GM21381 (cell line): ENCODE data around the gene C16orf74.
A peak's percentile ranks its signal among the peaks of the same experiment; 100 is the strongest.

Experiments
- ATAC-seq: cut with Tn5 transposase; IDR thresholded peaks from one replicate; pipeline ENCODE4 v1.9.1; 2021; ENCODE audit warnings: mild to moderate bottlenecking, moderate library complexity; ENCODE audit not compliant: unreplicated experiment

The C16orf74 gene

DNA sequence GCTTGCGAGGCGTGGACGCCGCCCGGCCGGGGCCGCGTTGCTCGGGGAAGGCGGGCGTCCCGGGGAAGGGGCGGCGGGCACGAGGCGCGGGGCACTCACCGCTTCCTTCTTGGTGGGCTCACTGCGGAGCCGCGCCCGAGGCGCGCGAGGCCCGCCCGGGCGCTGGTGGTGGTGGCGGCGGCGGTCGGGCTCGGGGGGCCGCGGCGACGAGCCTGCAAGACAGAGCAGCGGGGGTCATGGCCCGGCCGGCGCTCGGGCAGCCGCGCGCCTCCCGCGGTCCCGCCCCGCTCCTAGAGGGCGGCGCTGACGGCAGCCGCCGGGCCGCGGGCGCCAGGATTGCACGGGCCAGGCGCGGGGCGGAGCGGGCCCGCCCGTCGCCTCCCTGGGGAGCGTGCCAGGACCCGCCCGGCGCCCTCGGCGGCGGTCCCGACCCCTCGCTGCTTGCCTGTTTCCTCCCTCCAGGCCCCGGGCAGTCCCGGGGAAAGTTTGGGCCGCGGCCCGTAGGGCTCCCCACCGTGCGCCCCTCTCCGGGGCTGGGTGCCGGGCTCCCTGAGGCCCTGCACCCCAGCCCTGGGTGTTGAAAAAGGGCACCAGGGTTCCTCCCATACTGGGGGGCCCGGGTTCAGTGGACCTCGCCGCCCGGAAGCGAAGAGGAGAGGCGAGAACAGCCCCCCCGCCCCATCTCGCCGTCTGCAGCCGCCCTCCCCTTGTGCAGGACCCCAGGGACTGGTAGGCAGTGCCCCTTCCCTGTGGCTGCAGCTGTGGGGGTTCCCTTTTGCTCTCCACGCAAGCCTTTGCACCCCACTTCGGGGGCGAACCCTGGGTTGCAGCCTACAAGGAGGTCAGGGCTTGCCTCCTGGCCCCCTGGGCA, at the start of gene C16orf74:
Gene C16orf74 (minus strand): TSS at position 270 of the 871 bp plus-strand sequence. CDS start 15,879 bp downstream, outside the sequence.
- ATAC-seq = peak; percentile 59

DNA sequence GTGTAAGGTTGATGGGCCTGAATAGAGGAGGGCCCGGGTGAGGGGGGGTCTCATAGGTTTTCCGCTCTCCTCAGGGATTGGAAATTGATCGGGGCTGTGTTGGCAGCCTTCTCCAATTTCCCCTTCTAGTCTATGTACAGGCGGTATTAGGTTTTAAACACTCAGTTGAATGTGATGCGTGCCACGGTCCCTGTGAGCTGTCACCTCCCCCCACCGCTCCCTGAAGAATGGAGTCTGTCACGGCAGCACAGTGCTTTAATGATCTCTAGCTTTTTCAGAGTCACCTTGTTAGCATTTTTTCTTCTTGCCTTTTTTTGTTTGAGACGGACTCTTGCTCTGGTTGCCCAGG, 49.4 kb upstream of the C16orf74 start:
- ATAC-seq = no peak

DNA sequence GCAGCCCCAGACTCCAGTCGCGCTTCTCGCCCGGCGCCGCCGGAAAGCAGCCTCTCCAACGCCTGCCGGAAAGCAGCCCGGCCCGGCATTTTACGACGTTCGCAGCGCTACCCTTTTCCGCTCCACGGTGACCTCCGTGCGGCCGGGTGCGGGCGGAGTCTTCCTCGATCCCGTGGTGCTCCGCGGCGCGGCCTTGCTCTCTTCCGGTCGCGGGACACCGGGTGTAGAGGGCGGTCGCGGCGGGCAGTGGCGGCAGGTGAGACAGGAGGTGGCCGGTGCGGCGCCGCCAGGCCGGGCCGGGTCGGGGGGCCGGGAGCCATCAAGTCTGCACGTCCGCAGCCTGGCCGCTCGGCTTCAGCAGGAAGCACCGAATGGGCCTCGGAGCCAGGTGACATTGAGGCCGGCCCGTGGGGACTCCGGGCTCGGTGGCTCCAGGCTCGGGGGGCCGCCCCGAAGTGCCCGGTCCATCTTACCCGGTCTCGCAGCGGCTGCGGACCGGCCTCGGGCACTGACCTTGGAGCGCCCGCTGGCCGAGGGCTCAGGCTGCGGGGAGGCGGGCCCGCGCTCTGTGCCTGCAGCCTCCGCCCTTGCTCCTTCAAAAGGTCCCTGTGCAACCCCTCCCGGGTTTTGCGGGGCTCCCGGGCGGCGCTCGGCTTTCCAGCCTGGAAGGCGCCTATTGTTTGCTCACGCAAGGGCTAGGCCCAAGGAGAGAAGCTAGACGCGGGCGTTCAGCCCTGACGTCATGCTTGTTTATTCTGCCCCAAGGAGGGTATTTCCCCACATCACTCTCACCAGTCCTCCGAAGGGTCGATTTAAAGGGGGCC, 48.8 kb upstream of the C16orf74 start, which contains the start of the genes COX4I1 and EMC8:
Gene COX4I1 (plus strand): TSS at position 199 of the 824 bp plus-strand sequence. CDS start 1,511 bp downstream, outside the sequence.
Gene EMC8 (minus strand): TSS at position 48 of the 824 bp plus-strand sequence. CDS start 249 bp downstream, outside the sequence.
- peak; percentile 81 for ATAC-seq

DNA sequence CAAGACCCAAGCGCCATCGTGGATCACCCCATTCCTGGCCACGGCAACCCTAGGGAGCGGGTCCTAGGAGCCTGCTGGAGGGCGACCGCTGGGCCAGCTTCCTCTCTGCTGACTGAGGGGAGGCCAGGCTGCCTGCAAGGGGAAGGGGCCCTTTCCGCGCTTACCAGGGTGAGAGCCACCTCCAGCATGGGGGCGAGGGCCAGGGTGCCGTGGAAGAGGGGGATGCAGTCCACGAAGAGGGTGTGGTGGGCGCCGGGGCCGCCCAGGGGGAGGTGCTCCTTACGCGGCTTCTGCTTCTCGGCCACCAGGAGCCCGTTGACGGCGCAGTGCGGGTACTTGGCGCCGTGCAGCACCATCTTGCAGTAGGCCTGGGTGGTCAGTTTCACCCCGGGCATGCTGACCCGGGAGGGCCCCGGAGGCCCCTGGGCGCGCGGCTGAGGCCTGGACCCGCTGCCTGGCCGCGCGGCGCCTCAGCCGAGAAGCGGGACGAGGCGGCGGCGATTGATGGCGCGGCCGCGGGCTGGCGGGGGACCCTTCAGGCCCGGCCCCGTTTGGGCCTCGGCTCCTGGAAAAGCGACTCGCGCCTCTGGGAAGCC, 48.1 kb upstream of the C16orf74 start:
- peak; percentile 24 for ATAC-seq

DNA sequence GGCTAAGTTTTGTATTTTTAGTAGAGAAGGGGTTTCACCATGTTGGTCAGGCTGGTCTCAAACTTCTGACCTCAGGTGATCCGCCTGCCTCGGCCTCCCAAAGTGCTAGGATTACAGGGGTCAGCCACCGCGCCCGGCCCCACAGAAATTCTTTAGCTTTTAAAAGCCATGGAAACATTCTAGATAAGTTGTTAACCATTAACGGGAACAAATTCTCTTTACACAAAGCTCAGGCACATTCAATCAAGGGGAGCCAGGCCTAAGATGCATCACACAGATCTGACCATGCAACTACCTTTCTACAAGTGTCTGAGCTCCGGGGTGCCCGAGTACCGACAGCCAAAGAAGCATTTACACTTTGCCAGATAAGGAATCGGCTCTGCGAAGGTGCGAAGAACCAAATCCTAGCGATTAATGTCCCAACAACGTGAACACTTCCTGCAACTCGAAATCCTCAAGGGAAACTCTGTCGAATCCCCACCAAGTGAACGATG, 47.4 kb upstream of the C16orf74 start:
- ATAC-seq = no peak

DNA sequence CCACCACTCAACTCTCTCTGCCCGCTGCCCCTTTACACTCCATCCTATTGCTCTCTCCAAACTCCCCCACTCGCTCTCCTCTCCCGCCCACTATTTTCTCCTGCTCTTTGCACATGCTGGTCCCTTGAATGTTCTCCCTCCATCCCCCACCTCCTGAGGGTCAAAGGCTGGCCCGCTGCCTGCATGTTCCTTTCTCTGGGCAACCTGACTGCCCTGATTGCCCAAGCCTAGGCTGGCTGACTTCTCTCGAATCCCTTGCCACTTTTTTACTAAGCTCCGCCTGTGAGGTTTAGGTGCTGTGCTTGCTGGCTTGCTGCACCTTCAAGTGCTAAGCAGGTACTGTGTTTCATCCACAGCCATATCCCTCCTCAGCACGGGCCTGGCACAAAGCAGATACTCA, 45.7 kb upstream of the C16orf74 start:
- no peak for ATAC-seq

DNA sequence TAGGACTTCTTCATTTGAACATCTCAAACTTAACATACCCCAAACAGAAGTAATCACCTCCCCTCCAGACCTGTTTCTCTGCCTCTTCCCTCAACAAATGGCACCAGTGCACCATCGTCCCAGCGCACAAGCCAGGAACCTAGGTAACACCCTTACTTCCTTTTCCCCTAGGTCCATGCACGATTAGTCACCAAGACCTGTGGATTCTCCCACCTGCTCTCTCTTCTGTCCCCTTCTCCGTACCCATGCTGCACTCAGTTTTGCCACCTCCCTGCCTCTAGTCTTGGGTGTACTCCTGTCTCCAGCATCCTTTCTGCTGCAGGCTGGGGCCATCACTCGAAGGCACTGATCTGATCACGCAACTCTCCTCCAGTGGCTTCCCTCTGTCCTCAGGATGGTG, 45.3 kb upstream of the C16orf74 start:
- no peak for ATAC-seq

DNA sequence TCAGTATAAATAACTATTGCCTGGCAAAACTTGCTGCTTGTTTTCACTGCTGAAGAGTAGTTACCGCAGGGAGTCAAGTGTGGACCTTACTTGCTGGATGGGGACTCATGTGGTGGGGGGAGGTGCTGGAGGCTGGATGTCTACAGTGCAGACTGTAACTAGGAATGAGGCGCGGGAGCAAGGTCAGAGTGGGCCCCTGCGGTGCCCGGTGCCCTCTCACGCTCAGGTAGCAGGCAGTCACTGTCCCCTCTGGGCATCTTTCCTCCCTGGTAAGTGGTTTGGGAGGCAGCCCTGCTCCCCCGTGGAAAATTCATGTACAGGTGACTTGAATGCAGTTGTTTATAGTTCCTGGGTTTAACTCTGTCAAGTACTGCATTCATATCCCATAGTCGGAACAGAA, 43.8 kb upstream of the C16orf74 start:
- ATAC-seq = no peak

DNA sequence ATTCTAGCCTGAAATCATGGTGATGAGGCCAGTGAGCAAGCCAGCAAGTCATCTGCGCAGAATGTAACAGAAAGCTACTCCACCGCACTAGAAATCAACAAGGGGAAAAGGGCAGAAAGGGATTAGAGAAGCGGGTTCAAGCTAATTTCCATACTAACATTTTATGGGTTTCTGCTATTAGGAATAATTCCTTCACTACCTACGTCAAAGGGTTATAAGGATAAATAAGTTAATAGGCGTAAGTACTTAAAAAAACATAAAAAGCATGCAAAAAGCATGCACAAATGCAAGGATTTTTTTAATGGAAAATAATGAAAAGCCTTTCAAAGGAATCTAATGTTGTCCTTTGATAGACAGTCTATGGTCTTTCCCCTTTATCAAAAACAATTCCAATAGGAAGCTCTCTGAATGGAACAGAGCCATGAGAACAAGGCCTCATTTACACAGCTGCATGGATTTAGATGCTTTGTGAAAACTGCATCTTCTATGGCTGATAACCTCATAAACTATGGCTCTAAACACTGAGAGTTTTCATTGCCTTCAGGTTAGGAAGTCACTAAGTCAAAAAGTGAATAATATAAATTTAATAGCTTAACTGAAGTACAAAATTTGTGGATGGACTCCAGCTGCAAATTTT, 42.9 kb upstream of the C16orf74 start:
- no peak for ATAC-seq

DNA sequence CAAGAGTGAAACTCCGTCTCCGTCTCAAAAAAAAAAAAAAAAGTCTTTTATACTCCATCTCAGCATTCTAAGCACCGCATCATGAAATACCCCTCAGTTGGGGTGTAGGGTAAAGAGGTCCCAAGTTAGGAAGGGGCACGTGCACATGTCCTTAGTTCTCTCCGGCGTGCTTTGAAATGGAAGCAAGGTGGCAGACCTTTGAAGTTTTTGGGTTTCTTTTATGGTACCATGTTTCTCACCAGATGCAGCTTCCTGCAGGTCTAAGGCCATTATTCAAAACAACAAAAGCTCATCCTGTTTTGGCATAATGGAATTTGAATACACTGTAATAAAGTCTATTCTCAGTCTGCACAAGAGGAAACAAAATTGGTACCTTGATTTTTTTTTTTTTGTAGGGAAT, 38.9 kb upstream of the C16orf74 start:
- no peak for ATAC-seq

DNA sequence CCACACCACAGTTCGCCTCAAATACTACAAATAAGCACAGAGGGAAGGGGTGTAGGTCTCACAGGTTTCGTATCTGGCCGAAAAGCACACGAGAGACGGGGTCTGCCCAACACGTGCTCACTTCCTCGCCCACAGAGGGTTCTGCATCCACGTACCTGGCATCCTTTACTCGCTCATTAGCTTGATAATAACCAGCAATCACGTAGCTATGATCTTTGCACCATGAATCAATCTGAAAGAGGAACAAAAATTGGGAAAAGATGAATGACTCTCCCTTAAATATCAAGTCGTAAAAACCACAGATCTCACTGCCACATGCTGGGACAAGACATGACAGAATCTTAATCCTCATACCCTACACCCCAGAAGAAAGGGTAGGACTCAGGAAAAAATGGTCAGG, 37.9 kb upstream of the C16orf74 start:
- no peak for ATAC-seq

DNA sequence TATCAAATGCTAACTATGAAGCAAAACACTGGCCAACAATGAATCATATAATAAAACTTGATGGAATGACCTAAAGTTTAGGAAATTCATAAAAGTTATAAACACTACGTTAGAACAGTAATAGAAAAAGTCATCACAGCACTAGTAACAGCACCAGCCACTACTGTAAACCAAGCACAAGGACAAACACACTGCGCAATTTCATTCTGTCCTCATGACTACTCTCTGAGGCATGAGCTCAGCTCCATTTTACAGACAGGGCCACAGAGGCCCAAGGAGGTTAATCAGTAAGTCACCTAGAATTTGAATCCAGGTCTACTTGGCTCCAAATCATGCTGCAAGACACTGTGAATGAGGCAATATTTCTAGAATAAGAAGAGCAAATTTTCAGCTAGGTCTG, 35.0 kb upstream of the C16orf74 start:
- ATAC-seq = no peak

DNA sequence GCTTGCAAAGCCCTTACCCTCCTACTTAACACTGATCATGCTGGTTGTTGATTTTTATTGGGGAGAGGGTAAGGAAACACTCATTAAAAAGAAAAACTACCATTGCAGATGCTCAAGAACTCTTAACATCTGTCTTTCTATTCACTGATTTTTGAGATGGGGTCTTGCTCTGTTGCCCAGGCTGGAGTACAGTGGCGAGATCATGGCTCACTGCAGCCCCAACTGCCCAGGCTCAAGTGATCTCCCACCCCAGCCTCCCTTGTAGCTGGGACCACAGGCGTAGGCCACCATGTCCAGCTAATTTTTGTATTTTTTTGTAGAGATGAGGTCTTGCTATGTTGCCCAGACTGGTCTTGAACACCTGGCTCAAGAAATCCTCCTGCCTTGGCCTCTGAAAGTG, 33.9 kb upstream of the C16orf74 start:
- ATAC-seq = no peak

DNA sequence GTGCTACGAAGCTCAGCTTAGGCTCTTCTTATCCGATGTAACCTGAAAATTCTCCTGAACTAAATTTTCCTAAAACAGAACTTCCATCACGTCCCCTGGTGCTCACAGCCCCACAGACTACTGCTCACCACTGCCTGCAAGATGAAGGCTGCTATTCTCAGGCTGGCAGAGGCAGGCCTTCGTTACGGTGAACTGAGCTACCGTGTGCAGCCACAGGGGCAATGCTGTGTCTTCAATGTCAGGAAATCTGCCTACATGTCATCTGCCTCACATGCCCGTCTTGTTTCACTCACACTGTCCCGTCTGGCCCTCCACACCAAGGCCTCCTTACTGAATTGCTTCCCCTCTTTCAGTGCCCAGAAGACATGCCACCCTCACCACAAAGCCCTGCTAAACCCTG, 32.5 kb upstream of the C16orf74 start:
- ATAC-seq = no peak

DNA sequence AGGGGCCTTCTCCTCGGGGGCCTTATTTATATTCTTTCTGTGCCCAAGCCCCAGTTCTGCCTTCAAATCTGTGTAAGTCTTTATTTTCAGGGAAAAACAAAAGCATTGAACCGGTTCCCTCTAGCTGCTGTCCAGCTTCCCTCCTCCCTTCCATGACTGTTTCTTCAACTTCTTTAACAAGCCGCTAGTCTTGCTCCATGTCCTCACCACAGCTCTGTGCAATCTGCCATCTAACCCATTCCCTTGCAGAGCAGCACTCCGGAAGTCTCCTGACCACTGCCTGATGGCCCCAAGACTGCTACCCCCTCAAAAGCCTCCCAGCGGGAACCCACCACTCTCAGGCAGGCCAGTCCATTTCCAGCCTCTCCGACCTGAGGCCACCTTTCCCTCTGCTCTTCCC, 31.6 kb upstream of the C16orf74 start:
- ATAC-seq = no peak

DNA sequence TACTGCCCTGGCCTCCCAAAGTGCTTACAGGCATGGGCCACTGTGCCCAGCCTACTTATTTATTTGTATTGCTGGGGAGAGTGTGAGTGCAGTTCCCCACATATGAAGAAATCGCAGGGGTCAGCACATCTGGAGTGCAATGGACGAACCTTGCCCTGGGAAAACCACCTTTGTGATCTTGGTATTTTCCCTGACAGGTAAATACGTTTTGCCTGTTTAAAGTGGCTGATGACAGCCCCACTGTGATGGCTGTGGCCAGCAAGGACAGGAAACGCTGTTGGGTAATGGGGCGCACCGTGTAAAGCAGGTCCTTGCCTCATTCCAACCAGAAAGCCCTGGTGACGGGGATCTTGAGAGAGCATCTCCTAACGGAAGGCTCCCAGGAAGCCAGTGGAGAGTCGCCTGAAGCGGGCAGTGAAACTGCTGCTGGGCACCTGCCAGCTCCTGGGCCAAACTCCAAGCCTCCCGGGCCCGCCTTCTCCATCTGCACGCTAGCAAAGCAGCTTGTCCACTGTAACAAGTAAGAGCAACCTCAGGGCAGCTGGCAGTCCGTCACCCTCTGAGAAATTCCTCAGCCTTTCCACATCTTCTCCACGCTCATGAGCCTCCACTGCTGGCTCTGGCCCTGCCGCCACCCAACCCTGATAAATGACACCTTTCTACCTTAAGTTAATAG, 30.9 kb upstream of the C16orf74 start:
- ATAC-seq = no peak

DNA sequence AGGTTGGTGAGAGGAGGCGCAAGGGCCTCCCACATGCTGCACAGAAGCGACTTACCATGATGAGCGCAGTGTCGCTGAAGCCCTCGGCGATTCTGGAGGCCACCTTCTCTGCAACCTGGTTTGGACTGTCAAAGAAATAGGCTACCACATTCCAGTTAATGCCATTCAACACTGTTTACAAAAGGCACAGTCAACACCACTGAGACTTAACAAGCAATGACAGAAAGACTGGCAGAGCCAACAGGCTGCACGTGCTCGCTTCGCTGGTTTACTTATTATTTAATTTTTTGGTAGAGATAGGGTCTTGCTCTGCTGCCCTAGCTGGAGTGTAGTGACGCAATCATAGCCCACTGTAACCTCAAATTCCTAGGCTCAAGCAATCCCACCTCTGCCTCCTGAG, 30.3 kb upstream of the C16orf74 start:
- ATAC-seq = no peak

DNA sequence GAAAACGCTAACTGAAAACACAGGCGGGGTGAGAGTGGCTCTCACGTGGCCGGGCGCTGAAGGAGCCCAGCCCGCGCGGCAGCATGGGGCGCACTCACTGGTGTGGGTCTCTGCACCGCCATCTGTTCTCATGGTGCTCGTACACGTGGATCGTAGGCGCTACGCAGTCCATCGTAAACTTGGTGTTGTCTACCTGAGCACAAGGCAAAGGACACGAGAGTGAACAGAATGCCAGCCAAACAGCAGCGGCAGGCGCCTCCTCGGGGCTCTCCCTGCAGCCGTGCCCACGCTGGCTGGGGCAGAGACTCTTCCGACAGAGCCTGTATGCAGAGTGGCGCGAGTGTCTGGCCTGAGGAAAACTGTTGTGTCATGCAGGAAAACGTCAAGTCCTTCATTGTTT, 29.4 kb upstream of the C16orf74 start:
- ATAC-seq = no peak

DNA sequence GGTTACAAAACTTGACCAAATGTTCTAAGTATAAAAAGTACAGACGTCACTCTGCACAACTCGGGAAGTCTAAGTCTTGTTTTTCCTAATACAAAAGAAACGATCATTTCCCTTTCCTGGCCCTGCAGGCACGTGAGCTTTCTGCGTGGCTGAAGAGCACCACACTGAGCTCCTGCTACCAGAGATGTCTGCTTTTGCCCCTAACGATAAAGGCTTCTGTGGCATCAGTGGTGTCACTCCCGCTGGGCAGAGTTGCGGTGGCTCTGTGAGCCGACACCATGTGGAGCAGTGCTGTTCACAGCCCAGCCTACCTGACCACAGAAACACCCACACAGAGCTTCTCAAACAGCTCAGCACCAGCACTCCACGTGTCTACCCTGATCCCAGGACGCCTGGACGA, 28.0 kb upstream of the C16orf74 start:
- ATAC-seq = no peak

DNA sequence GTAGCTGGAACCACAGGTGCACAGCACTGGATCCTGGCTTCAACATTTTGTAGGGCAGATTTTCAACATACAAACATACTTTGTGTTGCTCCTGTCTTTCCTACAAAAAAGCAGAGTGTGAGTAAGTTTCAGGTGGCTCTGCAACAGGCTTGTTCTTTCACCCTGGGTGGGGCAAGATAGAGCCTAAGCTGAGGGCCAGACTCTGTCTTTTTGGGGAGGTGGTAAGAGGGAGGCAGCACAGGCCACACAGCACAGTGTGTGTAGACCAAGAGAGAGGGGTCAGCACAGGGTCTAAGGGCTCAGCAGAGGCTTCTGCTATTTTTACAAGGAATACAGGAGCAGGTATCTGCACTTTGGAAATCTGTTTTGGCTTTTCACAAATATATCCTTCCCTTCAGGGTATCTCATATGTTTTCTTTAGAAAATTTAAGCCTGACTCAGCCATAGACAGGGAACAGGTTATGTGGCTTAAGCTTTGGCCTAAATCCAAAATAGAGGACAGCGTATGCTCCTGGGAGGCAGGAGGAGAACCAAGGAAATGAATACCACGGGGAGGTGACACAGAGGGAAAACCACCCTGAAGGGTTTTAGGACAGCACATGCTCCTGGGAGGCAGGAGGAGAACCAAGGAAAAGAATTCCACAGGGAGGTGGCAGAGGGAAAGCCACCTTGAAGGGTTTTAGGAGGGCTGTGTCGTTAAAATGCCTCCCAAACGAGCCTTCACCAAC, 26.9 kb upstream of the C16orf74 start:
- no peak for ATAC-seq
